Muscle of arm (tissue), 12 donors: ENCODE results near the gene ADORA1. TPM values are rescaled to one million over a fixed set of nuclear protein-coding genes. Genes with fewer than 3 reads are reported as not detected.

Experiments used
- DNase-seq: peaks from one replicate; pipeline ENCODE4 v3.0.0-alpha.2; 2013
- polyA plus RNA-seq, 12 donors: library from polyadenylated mRNA; unstranded; fragments of 120-200 nt; gene quantifications; one replicate each; pipeline ENCODE4 v1.2.1, GENCODE V29; 2013; ENCODE audit not compliant: insufficient read length in 12 of 12

Gene ADORA1
- polyA plus RNA-seq, 12 donors: 2.1 to 8.3 (median 3.2) TPM; not detected in 2

DNA sequence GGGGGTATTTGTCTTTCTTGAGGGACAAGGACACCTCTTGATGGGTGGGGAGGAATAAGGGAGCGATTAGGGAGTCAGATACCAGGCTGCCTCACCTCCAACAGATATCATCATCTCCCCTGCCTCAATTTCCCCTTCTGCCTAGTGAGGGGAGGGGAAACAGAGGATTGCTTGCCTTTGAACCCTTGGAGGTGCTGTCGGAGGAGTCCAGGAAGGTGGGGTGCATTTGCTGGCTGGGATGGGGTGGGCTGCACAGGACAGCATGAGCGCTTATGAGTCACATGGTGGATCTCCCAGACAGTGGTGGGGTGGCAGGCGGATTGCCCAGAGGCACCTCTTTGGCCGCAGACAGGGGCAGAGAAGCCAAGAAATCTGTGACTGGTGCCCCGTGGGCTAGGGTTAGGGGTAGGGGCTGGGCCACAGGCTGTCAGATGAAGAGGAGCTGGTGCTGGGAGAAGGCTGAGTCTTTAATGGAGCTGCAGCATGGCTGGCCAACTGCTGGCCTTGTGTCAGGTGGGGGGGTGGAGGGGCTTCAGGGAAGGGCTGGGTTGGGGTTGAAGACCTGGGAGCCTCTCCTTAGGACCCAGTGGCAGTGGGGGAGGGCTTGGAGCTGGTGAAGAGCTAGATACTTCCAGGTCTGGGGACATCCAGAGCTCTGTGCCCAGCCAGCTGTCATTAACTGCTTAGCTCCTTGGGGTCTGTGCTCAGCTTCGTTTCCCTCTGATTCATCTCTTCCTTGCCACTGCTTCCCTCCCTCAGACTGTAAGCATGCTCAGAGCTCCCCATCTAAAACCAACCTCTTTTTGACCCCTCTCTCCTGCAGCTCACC, 7.0 kb upstream of the ADORA1 start:
- no peak for DNase-seq

DNA sequence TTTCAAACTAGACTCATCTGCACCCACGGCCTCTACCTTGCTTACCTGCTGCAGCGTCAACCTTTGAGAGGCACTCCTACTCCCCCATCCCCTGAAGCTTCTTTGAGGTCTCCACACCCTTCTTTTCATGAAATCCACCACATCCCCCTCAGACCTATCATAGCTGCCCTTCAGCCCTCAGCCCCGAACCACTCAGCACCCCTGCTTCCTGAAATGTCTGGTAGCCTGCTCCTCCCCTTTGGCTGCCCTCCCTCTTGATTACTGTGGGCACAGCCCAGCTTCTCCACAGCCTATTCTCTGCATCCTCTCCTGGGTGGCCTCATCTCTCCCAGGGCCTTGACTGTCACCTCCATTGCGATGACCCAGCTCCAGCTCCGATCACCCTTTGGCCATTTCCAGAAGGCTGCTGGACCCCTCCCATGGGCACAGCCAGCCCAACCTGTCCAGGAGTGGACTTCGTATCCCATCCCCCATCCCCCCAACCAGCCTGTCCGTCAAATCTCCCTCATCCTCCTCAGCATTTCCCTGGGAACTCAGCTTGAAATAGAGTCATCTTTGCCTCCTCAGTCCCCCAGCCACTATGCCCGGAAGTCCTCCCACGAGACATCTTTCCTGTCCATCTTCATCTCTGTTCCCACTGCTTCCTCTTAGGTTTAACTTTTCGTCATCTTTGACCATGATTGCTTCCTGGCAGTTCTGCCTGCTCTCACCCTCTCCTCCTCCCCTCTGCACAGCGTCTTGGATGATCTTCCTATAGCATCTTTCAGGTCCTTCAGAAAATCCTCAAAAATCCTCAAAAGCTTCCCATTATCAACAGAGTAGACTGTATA, 6.1 kb upstream of the ADORA1 start:
- DNase-seq: no peak

DNA sequence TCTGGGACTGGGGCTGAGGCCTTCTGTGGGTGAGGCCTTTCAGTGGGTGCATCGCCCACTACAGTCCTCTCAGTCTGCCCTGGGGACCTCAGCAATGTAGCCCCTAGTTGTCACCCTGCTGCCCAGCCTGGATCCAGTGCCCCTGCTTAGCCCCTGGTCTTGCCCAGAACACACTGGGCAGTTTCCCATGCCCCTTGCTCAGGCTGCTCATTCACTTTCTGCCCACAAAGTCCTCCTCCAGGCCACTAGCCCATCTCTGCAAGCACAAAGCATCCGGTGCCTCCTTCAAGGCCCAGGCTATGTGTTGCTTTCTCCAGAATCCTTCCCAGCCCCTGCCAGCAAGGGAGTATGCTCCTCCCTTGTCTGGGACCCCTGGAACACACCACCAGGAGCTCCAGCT, 5.4 kb upstream of the ADORA1 start:
- no peak for DNase-seq

DNA sequence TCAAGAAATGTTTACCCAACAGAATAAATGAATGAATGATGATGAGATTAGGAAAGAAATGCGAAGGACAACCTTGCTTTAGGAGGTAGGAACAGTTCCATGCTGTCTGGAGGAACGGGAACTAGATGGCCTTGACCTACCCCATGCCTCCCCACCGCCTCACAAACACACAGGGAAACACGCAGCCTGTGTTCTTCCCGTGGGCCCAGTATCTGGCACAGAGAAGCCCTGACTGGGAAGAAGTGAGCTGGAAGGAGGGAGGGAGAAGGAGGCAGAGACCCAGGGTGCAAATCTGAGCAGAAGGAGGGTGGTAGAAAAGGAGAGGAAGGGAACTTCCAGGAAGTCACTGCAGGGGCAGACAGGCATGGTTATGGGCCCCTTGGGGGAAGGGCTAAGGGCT, 3.5 kb upstream of the ADORA1 start:
- DNase-seq: no peak

DNA sequence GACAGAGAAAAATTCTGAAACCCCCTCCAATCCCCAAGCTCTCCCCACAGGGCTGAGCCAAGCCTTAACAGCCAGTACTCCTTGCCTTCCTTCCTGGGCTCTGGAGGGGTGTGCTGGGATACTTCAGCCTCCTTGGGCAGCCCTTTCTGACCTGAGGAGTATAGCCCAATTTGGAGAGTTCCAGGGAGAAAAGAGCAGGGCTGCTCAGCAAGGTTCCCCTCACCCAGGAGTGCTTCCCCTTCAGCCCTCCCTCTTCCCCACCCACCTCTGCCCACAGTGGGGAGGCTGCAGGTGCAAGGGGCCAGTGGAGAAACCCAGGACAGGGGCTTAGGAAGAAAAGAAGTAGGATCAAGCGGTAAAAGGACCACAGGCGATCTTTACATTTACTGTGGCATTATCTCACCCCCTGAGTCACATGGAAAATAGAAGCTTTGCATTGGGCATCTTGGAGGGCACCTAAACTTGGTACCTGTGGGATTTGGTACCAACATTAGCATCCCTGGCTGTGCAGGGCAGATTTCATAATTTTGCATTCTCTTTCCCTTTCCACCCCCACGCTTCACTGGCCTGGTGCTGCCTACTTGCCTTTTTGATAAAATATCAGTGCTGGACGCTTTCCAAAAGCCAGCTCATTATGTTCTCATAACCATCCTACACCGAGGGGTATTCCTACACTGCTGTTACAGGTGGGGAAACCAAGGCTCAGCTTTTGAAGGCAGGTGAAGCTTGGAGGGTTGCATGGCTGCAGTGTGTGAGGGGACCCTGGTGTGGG, 2.8 kb upstream of the ADORA1 start:
- no peak for DNase-seq

DNA sequence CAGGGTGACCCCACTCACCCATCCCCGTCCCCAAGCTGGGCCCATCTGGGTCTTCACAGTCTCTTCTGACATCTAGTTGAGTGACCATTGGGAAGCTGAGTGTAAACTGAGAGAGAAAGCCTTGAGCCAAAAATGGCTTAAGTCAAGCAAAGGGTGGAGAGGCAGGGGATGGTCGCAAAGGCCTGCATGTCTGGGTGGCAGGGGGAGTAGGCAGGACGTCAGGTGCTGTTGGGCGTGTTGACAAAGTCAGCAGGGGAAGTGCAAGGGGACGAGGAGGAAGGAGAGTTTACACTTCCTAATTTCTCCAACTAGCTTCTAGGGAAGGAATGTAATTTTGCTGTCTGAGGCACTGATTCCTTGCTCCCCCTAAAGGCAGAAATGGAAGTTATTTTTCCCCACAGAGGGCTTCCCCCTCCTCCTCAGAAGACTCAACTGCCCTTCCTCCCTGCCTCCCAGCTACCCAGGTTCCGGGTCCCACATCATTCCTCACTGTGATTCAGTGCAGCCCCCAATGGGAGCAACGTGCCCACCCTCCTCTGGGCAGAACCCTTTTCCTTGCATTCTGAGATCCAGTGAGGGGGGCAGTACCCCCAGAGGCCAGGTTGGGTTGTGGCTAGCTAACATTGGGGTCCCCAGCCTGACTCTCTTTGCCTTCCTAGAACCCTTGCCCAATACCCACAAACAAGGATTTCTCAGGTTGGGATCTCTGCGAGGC, 1.2 kb upstream of the ADORA1 start:
- DNase-seq: no peak

DNA sequence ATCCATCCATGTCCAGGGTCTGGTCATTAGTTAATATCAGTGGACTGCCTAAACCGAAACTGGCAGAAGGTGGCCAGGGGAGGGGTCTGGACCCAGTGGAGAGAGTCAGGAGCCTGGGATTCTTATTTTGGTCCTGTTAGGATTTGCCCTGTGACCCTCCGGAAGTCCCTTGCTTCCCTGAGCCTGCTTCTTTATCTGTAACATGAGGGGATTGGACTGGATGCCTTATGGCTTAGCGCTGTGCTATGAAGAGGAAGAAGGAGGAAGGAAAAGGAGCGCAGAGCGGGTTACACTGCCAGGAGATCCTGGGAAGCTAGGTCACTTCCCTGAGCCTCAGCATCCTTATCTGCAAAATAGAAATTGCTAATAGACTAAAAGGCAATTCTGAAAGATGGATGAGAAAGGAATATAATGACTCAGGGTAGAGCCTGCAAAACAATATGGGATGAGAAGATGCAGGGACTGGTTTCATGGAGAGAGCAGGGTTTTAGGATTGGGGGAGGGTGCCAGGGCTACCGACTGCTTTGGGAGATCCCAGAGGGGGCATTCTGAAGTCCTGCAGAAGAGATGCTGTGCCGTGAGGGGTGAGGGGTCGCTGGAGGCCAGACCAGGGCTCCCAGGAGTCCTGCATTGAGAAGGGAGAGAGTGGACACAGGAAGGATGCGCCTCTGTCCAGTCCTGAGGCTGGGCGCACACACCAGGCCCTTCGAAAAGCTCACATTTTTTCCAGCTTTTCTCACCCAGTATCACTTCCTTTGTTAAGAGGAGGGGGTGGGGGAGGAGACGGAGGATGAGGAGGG, 460 bp upstream of the ADORA1 start:
- DNase-seq: no peak

DNA sequence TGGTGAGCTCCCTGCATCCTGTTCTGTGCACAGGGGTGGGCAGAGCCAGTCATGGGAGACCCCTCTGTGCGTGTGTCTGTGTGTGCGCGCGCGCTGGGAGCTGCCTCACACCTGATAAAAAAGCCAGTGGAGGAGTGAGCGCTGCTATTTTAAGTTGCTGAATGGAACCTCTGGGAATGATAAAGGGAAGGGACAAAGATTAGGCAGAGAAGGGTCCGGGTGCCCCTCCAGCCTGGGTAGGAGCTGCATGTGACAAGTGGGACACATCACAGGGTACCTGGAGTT, 847 bp downstream of the ADORA1 start:
- DNase-seq: no peak

DNA sequence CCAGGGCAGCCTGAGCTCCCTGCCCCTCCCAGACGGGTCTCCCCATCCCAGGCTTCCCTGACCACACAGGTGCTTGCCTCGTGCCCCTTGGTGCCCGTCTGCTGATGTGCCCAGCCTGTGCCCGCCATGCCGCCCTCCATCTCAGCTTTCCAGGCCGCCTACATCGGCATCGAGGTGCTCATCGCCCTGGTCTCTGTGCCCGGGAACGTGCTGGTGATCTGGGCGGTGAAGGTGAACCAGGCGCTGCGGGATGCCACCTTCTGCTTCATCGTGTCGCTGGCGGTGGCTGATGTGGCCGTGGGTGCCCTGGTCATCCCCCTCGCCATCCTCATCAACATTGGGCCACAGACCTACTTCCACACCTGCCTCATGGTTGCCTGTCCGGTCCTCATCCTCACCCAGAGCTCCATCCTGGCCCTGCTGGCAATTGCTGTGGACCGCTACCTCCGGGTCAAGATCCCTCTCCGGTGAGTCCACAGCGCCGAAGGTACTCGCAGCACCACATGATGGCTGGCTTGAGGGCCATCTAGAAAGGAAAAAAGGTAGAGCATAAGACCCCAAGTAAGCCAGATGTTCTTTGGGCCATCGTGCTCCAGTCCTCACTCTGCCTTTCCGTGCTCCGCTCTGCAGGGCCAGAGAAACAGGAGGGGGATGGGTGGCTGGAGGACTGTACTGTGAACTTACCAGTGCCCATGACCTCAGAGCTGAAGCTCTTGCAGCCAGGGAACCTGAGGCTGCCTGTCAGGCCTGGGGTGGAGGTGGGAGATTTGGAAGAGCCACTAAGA, 1.4 kb downstream of the ADORA1 start:
- no peak for DNase-seq

DNA sequence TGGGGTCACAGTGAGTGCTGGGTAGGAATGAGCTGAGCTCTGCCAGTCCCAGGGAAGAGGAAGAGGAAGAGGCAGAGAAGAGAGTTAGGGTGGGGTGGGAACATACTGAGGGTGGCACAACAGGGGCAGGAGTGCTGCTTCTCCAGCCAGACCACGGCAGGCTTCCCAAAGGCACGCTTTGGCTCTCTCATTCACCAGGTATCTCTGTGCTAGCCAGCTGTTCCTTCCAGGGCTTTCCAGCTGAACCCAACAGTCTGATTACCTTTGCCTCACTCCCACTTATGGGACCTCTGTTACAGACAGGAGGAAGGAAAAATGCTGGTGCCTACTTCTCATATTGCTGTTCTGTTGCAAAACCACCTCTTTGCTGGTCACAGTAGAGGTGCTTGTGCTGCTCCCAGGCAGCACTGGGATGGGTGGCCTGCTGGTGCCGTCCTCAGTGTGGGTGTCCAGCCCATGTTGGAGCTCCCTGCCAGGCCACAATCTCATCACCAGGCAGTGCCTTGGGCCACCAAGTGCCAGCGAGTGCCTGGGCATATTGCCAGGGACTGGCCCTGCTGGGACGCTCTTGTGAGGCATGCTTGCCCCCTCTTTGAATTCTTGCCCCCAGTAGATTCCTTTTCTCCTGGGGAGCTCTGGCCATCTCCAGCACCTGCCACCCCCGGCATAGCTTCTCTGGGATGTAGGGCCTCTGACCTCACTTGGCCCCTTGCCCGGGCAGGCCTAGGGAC, 2.1 kb downstream of the ADORA1 start:
- no peak for DNase-seq

DNA sequence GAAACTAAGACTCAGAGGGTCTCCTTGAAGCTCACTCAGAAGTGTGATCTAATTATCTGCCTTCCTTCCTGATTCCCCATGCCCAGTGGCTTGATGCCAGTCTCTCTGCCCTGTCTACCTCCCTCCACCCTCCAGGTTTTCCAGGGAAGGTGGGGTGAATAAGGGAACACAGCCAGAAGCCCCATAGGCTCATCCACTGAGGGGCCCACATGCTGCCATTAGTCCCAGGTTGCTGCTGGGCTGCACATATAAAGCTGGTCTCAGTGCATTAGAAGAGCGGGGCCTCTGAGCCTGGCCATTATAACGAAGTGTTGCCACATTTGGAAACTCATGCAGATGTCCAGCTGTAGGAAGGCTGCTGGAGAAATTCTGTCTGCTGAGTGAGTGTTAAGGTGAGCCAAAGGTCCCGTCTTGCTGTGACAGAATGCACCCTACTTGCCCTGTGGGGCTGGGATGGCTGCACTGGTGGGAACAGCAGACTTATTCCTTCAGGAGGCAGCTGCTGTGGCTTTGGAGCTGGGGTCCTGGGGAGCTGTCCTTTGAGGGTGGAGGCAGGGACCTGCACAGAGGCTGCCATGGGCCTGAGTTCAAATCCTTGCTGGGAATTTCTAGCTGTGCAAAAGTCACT, 2.9 kb downstream of the ADORA1 start:
- no peak for DNase-seq

DNA sequence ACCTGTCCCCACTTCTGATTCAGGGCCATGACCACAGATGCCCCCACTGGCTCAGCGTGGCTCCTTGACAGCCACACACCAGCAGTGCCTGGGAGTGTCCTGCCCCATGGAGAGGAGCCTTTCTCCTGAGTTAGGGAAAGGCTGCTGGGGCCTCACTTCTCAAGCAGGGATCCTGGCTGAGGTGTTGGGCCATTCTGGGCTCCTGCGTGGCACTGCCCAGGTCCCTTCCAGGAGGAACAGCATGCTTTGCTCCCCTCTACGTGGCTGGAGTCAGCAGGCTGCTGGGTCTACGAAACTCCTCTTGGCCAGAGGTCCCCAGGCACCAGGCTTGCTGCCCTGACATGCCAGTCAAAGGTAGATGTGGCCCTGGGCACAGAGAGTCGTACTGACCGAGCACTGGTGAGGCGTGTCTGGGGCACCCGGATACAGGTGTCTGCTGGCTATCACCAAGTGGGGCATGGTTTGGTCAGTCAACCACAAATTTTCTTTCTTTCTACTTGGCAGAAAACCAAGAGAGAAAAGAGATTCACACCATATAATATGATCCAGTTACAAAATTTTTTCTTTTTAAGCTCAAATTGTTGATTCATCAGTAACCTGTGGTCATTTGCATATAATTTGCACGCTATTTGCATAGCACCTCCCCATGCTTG, 4.1 kb downstream of the ADORA1 start:
- DNase-seq: no peak

DNA sequence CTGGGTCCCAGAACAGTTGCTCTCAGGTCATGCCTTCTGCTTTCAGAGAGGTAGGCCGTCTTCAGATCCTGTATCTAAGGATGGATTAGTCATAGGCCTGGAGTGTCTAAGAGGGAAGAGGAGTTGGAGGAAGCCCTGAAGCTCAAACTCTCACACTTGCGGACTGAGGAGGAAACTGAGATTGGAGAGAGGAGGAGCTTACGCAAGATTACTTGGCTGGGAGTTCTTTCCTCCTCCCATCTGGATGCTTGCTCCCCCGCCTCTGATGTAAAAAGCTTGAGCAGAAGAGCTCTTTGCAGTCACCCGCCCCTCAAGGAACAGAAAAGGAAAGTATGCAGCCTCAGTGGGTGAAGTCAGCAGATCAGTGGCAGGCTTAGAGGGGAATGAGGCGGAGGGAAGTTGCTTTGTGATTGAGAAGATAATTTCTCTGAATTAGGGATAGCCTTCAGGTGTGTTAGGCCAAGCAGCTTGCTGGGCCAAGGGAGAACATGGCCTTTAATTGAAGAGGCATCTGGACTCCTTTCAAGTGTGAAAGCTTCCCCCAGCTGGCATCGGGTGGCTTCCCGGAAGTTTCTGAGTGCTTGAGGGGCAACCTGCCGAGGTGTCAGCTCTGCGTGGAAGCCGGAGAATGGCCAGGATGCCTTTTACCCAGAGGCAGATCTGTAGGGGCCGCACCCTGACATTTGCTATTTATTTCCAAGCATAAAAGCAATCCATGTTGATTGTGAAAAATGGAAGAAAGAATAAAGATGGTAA, 6.6 kb downstream of the ADORA1 start:
- no peak for DNase-seq

DNA sequence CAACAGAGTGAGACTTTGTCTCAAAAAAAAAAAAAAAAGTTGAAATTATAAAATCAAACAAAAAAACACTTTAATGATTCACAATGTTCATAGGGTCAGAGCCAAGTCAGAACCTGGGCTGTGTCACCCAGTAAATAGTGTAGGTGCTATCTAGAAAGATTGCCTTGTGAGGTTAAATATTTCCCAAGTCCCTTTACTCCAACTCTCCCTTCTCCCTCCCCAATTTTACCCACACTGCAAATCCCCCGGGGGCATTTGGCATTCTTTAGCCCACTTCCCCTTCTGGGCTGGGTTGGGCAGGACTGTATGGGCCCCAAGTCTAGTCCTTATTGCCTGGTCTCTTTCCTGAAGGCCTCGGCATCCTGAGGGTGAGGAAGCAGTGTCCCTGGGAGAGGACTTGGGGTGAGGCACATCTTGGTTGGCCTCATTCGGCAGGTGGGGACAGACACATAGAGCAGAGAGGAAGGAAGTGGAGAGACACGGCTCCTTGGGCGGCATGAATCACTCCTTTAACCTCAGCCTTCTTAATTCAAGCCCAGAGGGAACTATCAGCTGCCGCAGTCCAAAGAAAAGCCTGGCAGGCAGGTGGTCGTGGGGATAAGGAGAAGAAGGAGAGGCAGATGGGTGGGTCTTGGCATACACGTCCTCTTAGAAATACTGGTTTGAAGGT, 8.2 kb downstream of the ADORA1 start:
- DNase-seq: no peak

DNA sequence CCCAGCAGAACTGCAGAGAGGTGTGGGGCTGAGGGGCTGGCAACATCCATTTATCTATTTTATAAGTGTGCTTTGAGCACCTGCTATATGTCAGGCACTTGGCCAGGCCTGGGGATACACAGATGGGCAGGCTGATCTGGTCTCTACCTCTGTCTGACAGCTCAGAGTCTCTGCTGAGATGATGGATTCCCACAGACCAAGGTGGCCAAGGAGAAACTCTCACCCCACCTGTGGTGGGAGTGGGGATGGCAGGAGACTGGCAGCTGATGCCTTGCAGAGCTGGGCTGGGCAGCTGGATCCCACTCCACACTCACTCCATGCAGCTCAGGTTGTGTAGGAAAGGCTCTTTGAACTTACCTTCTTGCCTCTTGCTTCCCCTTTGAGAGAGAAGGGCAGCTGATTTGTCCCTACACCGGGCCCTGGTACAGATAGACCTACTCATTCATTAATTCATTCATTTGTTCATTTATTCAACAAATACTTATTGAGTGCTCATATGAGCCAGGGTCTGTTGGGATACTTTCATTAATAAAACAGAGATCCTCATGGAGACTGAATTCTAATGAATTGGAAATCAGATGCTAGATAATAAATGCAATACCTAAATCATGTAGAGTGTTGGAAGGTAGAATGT, 9.0 kb downstream of the ADORA1 start:
- no peak for DNase-seq

DNA sequence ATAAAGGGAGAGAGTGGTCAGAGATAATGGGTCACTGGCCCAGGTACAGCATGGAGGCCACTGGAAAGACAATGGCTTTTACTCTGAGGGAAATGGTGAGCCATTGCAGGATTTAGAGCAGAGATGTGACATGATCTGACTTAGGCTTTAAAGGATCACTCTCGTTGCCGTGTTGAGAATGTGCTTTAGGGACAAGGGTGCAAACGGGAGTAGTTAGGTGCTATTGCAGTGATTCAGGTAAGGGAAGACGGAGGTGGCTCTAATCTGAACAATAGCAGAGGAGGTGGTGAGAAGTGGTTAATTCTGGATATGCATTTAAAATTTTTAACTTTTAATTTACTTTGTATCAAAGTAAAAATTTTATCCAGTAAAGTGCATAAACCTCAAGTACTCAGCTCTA, 9.8 kb downstream of the ADORA1 start:
- no peak for DNase-seq

DNA sequence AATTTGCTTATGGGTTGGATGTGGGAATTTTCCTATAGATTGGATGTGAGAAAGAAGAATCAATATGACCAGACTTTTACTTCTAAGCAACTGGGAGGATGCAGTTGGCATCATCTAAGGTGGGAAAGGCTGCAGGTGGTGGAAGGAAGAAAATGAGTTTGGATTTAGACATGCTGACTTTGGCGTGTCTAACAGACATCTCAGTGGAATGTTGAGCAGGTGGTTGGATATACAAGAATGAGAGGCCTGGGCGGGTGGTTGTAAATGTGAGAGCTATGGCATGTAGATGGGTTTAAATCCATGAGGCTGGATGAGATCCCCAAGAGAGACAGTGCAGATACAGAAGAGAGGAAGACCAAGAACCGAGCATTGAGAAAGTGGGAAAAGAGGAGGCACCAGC, 10.5 kb downstream of the ADORA1 start:
- DNase-seq: no peak
